Fibroblast of villous mesenchyme (primary cell): ENCODE data around the gene KIRREL3. TPM values are rescaled to one million over a fixed set of nuclear protein-coding genes. Genes with fewer than 3 reads are reported as not detected.

Experiments
- DNase-seq: peaks from one replicate; pipeline ENCODE4 v3.0.0-alpha.2; 2010; ENCODE audit warnings: low read depth
- H3K4me3 ChIP-seq: 2 replicates; pipeline ENCODE4 v1.5.1; 2011; ENCODE audit warnings: low read depth, mild to moderate bottlenecking, low read length
- total RNA-seq: library from RNA; depleted of rRNA; stranded (reverse); fragments of >200 nt; gene quantifications from 2 replicates; pipeline ENCODE4 v1.2.3, GENCODE V29; 2012
- TF ChIP-seq, protein P1 (sequence below): IDR thresholded peaks from 2 replicates; pipeline ENCODE4 v1.5.1; 2012; ENCODE audit warnings: low read depth, mild to moderate bottlenecking, low read length; ENCODE audit not compliant: insufficient read depth

Gene KIRREL3
- total RNA-seq, 1 donor, result 9.9 TPM

DNA sequence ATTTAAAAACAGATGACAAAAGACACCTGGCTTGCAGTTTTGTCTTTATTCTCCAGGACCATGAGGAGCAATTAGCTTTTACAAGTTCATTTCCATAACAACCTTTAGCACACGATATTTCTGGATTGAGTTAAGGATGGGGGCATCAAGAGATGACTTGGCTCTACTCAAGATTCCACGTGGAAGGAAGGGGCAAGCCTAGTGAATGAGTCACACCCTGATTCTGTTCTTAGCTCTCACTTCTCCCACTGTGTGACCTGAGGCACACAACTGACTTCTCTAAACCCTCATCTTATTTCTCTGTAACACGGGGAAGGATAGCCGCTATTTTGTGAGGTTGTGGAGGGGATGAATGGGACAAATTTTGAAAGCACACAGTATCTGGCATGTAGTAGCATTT lies 185.5 kb downstream of the KIRREL3 start:
- no peak overlapping the region for H3K4me3 ChIP-seq
- TF ChIP-seq, protein P1, sequence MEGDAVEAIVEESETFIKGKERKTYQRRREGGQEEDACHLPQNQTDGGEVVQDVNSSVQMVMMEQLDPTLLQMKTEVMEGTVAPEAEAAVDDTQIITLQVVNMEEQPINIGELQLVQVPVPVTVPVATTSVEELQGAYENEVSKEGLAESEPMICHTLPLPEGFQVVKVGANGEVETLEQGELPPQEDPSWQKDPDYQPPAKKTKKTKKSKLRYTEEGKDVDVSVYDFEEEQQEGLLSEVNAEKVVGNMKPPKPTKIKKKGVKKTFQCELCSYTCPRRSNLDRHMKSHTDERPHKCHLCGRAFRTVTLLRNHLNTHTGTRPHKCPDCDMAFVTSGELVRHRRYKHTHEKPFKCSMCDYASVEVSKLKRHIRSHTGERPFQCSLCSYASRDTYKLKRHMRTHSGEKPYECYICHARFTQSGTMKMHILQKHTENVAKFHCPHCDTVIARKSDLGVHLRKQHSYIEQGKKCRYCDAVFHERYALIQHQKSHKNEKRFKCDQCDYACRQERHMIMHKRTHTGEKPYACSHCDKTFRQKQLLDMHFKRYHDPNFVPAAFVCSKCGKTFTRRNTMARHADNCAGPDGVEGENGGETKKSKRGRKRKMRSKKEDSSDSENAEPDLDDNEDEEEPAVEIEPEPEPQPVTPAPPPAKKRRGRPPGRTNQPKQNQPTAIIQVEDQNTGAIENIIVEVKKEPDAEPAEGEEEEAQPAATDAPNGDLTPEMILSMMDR, result no peak
- no peak for DNase-seq

DNA sequence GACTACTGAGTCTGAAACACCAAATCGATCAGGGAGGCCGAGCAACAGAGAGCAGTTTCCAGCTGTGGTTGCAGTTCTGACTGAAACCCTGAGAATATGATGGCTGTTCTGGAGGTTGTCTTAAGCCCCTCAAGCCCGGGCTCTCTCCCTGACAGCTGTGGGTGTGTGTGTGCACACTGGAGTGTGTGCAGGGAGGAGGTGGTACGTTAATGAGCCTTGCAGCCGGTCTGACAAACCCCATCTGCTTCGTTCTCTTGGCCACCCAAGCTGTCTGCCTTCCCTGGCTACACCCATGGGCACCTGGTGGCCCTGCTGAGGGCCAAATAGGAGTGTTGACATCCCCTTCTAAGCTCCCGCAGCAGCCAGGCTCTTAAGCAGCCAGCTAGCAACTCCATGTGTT lies 189.8 kb downstream of the KIRREL3 start:
- TF ChIP-seq, protein P1, result no peak

DNA sequence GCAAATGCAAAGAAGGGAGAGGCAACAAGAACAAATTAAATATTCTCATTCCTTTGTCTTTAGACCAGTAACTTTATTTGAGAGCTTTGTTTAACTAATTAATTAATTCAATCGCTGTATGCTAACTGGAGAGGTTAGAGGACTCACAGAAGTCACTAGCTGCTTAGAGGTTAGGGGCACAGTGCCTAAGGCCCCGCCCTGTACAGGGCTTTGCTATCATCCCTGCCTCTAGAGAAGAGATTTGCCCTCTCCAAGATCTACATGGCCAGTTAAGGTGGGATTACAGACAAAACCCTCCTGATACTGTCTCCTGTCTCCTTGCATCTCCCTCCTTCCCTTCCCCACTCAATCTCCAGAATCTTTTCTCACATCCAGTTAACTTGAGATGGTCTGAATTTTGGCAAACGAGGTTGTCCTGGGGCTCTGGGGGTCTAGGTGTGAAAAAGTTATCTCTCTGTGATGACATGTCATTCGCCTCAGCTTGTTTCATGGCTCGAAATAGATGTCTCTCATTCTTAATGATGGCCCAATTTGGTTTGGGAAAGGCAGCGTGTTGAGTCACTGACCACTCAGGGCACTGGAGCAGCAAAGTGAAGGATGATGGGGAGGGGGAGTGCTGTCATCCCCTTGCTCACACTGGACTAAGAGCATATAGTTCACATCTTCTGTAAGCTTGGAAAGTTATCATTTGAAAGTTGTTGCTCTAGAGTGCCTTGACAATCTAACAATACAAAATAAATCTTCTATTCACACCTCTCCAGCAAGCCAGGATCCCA lies 190.9 kb downstream of the KIRREL3 start:
- H3K4me3 ChIP-seq, result no peak overlapping the region
- TF ChIP-seq, protein P1, result no peak
- no peak for DNase-seq

More for the DNA sequence above, 189.8 kb downstream of the KIRREL3 start:
- no peak overlapping the region for H3K4me3 ChIP-seq
- DNase-seq, result no peak

DNA sequence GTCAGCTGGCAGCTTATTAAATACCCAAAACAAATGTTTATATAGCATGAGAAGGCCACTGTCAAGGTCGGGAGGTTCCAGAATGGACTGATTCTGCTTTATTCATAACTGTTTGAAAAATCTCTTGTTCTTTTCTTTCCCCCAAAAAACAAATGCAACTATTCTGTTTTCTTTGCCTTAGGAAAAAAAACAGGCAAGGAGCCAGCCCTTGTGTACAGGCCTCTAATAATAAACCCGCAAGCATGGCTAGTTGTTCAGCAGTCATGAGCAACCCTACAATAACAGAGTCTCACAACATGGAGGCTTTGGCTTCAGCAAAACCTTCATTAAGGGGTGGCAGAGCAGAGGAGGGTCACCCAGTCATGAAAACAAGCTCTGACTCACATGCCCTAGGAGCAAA lies 191.7 kb downstream of the KIRREL3 start:
- DNase-seq, result no peak
- no peak overlapping the region for H3K4me3 ChIP-seq
- TF ChIP-seq, protein P1, result no peak

DNA sequence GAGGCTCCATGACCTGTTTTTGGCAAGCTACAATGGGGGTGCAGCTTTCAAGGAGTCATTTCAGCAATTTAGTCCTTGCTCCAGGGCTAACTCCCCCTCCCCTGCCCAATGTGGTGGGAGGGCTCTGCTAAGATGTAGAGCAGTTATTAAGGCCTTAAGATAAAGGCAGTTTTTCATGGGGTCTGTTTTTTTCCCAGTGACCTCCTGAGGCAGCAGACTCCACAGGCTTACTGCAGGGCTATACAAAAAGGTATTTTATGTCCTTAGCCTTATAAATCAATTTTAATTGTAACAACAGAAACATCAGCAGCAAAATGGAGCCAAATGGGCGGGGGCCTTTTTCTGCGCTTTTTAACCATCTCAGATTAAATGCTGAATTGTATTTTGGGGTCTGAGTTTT lies 192.3 kb downstream of the KIRREL3 start:
- TF ChIP-seq, protein P1, result no peak
- no peak for DNase-seq
- H3K4me3 ChIP-seq, result no peak overlapping the region

DNA sequence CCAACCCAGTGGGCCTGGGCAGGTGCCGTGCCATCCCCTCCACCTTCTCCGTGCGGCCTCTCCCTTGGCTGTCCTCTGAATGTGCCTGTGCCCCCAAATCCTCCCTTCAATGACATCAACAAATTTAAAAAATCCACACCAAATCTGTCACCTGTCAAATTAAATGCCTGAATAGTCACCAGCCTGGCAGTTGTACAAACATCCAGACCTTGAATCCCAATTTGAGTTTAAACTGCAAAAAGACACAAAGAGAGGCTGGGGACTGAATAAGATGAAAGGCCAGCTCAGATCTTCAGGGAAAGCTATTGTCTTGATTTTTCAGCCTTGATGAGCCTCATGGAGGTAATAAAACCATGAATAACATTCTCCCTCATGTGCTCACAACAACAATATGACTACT lies 194.7 kb downstream of the KIRREL3 start:
- H3K4me3 ChIP-seq, result no peak overlapping the region
- TF ChIP-seq, protein P1, result no peak
- DNase-seq, result no peak

- TF ChIP-seq, protein P1, result no peak
- no peak for DNase-seq
- no peak overlapping the region for H3K4me3 ChIP-seq
Observed at GRCh38 chr11:126804363-126804762, 196.2 kb downstream of the KIRREL3 start.
